DMS53 (cell line): ENCODE data around the gene ARHGEF12.

ENCODE experiments used
- DNase-seq: peaks from one replicate; lab custom pipeline; 2025; lab: John Stamatoyannopoulos, UW

ARHGEF12 gene

GRCh38 chr11:120335908-120336640 is at the start of gene ARHGEF12:
TSS of gene ARHGEF12 (plus strand) at chr11:120336413. CDS start at chr11:120337244, 831 bp downstream.
- DNase-seq: peak; percentile 99

GRCh38 chr11:120288021-120288420 is 48.2 kb upstream of the ARHGEF12 start:
- no peak for DNase-seq

- no peak for DNase-seq
These were observed 46.8 kb upstream of the ARHGEF12 start for GRCh38 chr11:120289426-120289825.

GRCh38 chr11:120290956-120291355 is 45.3 kb upstream of the ARHGEF12 start:
- DNase-seq: no peak

GRCh38 chr11:120293038-120293800 is 43.0 kb upstream of the ARHGEF12 start:
- DNase-seq: no peak

GRCh38 chr11:120294096-120294495 is 42.1 kb upstream of the ARHGEF12 start:
- no peak for DNase-seq

GRCh38 chr11:120295099-120295498 is 41.1 kb upstream of the ARHGEF12 start:
- no peak for DNase-seq

- DNase-seq: no peak
These were observed 39.7 kb upstream of the ARHGEF12 start for GRCh38 chr11:120296554-120296953.

- no peak for DNase-seq
These were observed 37.8 kb upstream of the ARHGEF12 start for GRCh38 chr11:120298461-120298860.

- DNase-seq: peak; percentile 51
These were observed 34.0 kb upstream of the ARHGEF12 start for GRCh38 chr11:120302001-120302805.

GRCh38 chr11:120303004-120303637 is 33.1 kb upstream of the ARHGEF12 start:
- peak; percentile 87 for DNase-seq

- DNase-seq: peak; percentile 40
These were observed 31.7 kb upstream of the ARHGEF12 start for GRCh38 chr11:120304526-120304925.

- DNase-seq: no peak
These were observed 30.9 kb upstream of the ARHGEF12 start for GRCh38 chr11:120305286-120305685.

GRCh38 chr11:120306519-120307242 is 29.5 kb upstream of the ARHGEF12 start:
- no peak for DNase-seq

- DNase-seq: no peak
These were observed 28.7 kb upstream of the ARHGEF12 start for GRCh38 chr11:120307476-120307875.

- DNase-seq: no peak
These were observed 28.1 kb upstream of the ARHGEF12 start for GRCh38 chr11:120308081-120308480.

GRCh38 chr11:120310870-120311269 is 25.3 kb upstream of the ARHGEF12 start:
- no peak for DNase-seq

GRCh38 chr11:120314861-120315260 is 21.4 kb upstream of the ARHGEF12 start:
- no peak for DNase-seq

GRCh38 chr11:120316880-120317688 is 19.1 kb upstream of the ARHGEF12 start:
- DNase-seq: peak; percentile 11

- DNase-seq: no peak
These were observed 18.3 kb upstream of the ARHGEF12 start for GRCh38 chr11:120317689-120318480.
